D341Med (cell line): Measurements from ENCODE around the gene MLXIPL.
"Not testable (repeated sequence)": the region's sequence is repeated elsewhere in the genome, so short reads cannot be mapped to it uniquely, and the experiment has no call there.

Source experiments
- DNase-seq: peaks from one replicate; pipeline ENCODE4 v3.0.0; 2012; ENCODE audit warnings: low spot score

The MLXIPL gene

GRCh38 chr7:73611017-73611555, 13.2 kb downstream of the MLXIPL start:
- DNase-seq, result no peak

GRCh38 chr7:73610105-73610504, 14.2 kb downstream of the MLXIPL start:
- DNase-seq, result no peak

- not testable (repeated sequence) for DNase-seq
These were observed 16.7 kb downstream of the MLXIPL start for GRCh38 chr7:73607692-73607983.

GRCh38 chr7:73606801-73607691, 17.3 kb downstream of the MLXIPL start:
- peak; percentile 91 for DNase-seq

- no peak for DNase-seq
These were observed 18.6 kb downstream of the MLXIPL start for GRCh38 chr7:73605601-73606220.

- no peak for DNase-seq
These were observed 21.3 kb downstream of the MLXIPL start for GRCh38 chr7:73602721-73603651.

GRCh38 chr7:73599916-73600315, 24.4 kb downstream of the MLXIPL start:
- no peak for DNase-seq

- no peak for DNase-seq
These were observed 25.0 kb downstream of the MLXIPL start for GRCh38 chr7:73599151-73599882.

GRCh38 chr7:73597978-73598782, 26.1 kb downstream of the MLXIPL start:
- no peak for DNase-seq

GRCh38 chr7:73596191-73597065, 27.9 kb downstream of the MLXIPL start:
- DNase-seq, result no peak

GRCh38 chr7:73595358-73595757, 29.0 kb downstream of the MLXIPL start:
- no peak for DNase-seq

- DNase-seq, result no peak
These were observed 30.9 kb downstream of the MLXIPL start for GRCh38 chr7:73593207-73594045.

- DNase-seq, result no peak
These were observed 37.4 kb downstream of the MLXIPL start for GRCh38 chr7:73586911-73587310.

- DNase-seq, result no peak
These were observed 39.1 kb downstream of the MLXIPL start for GRCh38 chr7:73585196-73585595.

- DNase-seq, result no peak
These were observed 41.6 kb downstream of the MLXIPL start for GRCh38 chr7:73582664-73583202.

GRCh38 chr7:73581006-73581405, 43.3 kb downstream of the MLXIPL start:
- not testable (repeated sequence) for DNase-seq

- peak; percentile 99 for DNase-seq
These were observed 45.8 kb downstream of the MLXIPL start, which contains the start of gene TBL2 for GRCh38 chr7:73578342-73579128. TBL2 (minus strand) TSS chr7:73578579; CDS start chr7:73578549, 30 bp downstream.
